Measurements from ENCODE around the gene KAT6B. TPM values are rescaled to one million over a fixed set of nuclear protein-coding genes. Genes with fewer than 3 reads are reported as not detected.
A peak's percentile ranks its signal among the peaks of the same experiment; 100 is the strongest.

Gene KAT6B
- total RNA-seq, 4 donors from 2014 or later: 50.0 to 75.8 (median 57.5) TPM

- Histone ChIP-seq H3K27me3 (no peaks in the 10 kb centered on the region), H3K4me3 (no peak overlapping the region), H3K36me3 (peaks cover 0 to 5% (median 2%) of the 10 kb centered on the region in 4 donors), H3K9me3 (no peaks in the 10 kb centered on the region), H3K4me1 (peaks cover 49 to 75% (median 63%) of the 10 kb centered on the region in 4 donors), H3K27ac (replicated peaks in 1 of 4) (peak overlapping the region in 1 of 4 donors; percentile 39)
- DNase-seq (ENCODE audit: extremely low spot score): no peak
- intact Hi-C loops (cut with DNase I): no loop called here
- TF ChIP-seq EP300 (IDR thresholded peaks at IDR 0.05): no peak
- no peak for TF ChIP-seq POLR2AphosphoS5 (IDR thresholded peaks at IDR 0.05)
- no peak for TF ChIP-seq CTCF (IDR thresholded peaks at IDR 0.05)
- TF ChIP-seq POLR2A (IDR thresholded peaks at IDR 0.05; ENCODE audit: low read depth): no peak
- 71% methylated on average over 2 of the region's 2 CpGs for WGBS
These were observed 26.0 kb downstream of the KAT6B start for GRCh38 chr10:74852381-74852780.

- H3K4me3 ChIP-seq: no peak overlapping the region
- DNase-seq (ENCODE audit: extremely low spot score): no peak
- no peaks in the 10 kb centered on the region for H3K9me3 ChIP-seq
- peaks cover 49 to 79% (median 66%) of the 10 kb centered on the region in 4 donors for H3K4me1 ChIP-seq
- no peak for TF ChIP-seq CTCF (IDR thresholded peaks at IDR 0.05)
- TF ChIP-seq EP300 (IDR thresholded peaks at IDR 0.05): no peak
- no peaks in the 10 kb centered on the region for H3K36me3 ChIP-seq
- no peaks in the 10 kb centered on the region for H3K27me3 ChIP-seq
- 43% methylated on average over 4 of the region's 4 CpGs for WGBS
- intact Hi-C loops (cut with DNase I): no loop called here
- peak overlapping the region in 2 of 4 donors; percentile 3 to 36 for H3K27ac ChIP-seq (replicated peaks in 1 of 4)
These were observed 28.2 kb downstream of the KAT6B start for GRCh38 chr10:74854610-74855009.

- intact Hi-C loops (cut with DNase I): no loop called here
These were observed 28.6 kb downstream of the KAT6B start for GRCh38 chr10:74855027-74855426.

GRCh38 chr10:74855439-74855838 is 29.0 kb downstream of the KAT6B start:
- no peak for DNase-seq (ENCODE audit: extremely low spot score)
- TF ChIP-seq CTCF (IDR thresholded peaks at IDR 0.05) (no peak), POLR2A (IDR thresholded peaks at IDR 0.05; ENCODE audit: low read depth) (no peak), EP300 (IDR thresholded peaks at IDR 0.05) (no peak), POLR2AphosphoS5 (IDR thresholded peaks at IDR 0.05) (no peak)
- intact Hi-C loops (cut with DNase I): no loop called here
- Histone ChIP-seq H3K36me3 (no peaks in the 10 kb centered on the region), H3K27ac (replicated peaks in 1 of 4) (peak overlapping the region in 2 of 4 donors; percentile 3 to 36), H3K27me3 (no peaks in the 10 kb centered on the region), H3K4me1 (peaks cover 49 to 79% (median 63%) of the 10 kb centered on the region in 4 donors), H3K9me3 (no peaks in the 10 kb centered on the region), H3K4me3 (no peak overlapping the region)

More at GRCh38 chr10:74855027-74855426, 28.6 kb downstream of the KAT6B start:
- Histone ChIP-seq H3K36me3 (no peaks in the 10 kb centered on the region), H3K27me3 (no peaks in the 10 kb centered on the region), H3K4me3 (no peak overlapping the region), H3K27ac (replicated peaks in 1 of 4) (peak overlapping the region in 2 of 4 donors; percentile 3 to 36), H3K4me1 (peaks cover 49 to 79% (median 67%) of the 10 kb centered on the region in 4 donors), H3K9me3 (no peaks in the 10 kb centered on the region)
- TF ChIP-seq EP300 (IDR thresholded peaks at IDR 0.05) (no peak), POLR2AphosphoS5 (IDR thresholded peaks at IDR 0.05) (no peak), CTCF (IDR thresholded peaks at IDR 0.05) (no peak), POLR2A (IDR thresholded peaks at IDR 0.05; ENCODE audit: low read depth) (no peak)
- DNase-seq (ENCODE audit: extremely low spot score): no peak
- WGBS: 24% methylated on average over 2 of the region's 2 CpGs

- WGBS: over 99% methylated on average over 3 of the region's 3 CpGs
- Histone ChIP-seq H3K4me3 (no peak overlapping the region), H3K9me3 (no peaks in the 10 kb centered on the region), H3K36me3 (no peaks in the 10 kb centered on the region), H3K27ac (replicated peaks in 1 of 4) (no peak overlapping the region), H3K4me1 (peaks cover 34 to 76% (median 61%) of the 10 kb centered on the region in 4 donors), H3K27me3 (no peaks in the 10 kb centered on the region)
- no peak for DNase-seq (ENCODE audit: extremely low spot score)
- intact Hi-C loops (cut with DNase I): no loop called here
- TF ChIP-seq POLR2A (IDR thresholded peaks at IDR 0.05; ENCODE audit: low read depth) (no peak), POLR2AphosphoS5 (IDR thresholded peaks at IDR 0.05) (no peak), CTCF (IDR thresholded peaks at IDR 0.05) (no peak)
These were observed 30.5 kb downstream of the KAT6B start for GRCh38 chr10:74856940-74857339.
